ENCODE results near the gene MST1. TPM values are rescaled to one million over a fixed set of nuclear protein-coding genes. Genes with fewer than 3 reads are reported as not detected.

Gene MST1
- total and polyA plus RNA-seq, 9 of the 15 experiments (the other 6 are each of a cell fraction or from before 2014, with no cell fraction given), result 0.08 to 1.8 (median 0.40) TPM

DNA sequence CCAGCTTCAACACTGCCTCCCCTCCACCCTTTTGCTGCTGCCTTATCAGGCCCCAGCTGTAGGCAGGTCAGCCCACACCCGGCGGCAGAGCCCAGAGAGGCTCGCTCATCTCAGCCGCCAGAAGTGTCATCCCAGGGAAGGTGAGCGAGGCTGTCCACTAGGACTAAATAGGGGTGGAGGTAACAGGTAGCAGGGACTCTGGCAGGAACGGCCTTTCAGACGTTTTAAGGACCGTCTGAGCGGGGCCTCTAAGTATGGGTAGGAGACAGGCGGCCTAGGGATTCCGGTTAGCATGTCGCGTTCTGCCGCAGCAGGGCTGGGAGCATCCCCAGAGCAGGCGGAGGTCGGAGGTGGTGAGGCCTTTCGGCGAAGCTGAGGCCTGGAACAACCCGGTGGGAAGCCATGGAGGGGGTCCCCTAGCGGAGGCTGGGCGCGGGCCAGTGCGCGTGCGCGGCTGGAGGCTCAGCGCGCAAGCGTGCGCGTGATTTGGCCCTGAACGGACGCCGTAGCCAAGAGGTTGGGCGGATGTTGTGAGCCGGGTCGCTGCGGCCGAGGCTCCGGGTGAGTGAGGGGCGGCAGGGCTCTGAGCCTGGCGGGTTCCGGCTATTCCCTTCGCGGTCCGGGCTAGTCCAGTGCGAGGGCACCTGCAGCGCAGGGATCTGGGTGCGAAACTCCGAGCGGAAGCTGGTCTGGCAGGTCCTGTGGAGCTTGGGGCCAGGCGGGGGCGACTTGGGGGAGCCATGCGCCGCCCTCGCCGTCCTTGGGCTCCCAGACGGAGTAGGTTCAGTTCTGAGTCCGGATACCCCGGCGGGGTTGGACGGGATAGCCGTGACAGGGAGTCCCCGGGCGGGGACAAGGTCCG lies at the start of gene MST1, which contains the start of gene RNF123 (continued):
- TF ChIP-seq, protein P1, sequence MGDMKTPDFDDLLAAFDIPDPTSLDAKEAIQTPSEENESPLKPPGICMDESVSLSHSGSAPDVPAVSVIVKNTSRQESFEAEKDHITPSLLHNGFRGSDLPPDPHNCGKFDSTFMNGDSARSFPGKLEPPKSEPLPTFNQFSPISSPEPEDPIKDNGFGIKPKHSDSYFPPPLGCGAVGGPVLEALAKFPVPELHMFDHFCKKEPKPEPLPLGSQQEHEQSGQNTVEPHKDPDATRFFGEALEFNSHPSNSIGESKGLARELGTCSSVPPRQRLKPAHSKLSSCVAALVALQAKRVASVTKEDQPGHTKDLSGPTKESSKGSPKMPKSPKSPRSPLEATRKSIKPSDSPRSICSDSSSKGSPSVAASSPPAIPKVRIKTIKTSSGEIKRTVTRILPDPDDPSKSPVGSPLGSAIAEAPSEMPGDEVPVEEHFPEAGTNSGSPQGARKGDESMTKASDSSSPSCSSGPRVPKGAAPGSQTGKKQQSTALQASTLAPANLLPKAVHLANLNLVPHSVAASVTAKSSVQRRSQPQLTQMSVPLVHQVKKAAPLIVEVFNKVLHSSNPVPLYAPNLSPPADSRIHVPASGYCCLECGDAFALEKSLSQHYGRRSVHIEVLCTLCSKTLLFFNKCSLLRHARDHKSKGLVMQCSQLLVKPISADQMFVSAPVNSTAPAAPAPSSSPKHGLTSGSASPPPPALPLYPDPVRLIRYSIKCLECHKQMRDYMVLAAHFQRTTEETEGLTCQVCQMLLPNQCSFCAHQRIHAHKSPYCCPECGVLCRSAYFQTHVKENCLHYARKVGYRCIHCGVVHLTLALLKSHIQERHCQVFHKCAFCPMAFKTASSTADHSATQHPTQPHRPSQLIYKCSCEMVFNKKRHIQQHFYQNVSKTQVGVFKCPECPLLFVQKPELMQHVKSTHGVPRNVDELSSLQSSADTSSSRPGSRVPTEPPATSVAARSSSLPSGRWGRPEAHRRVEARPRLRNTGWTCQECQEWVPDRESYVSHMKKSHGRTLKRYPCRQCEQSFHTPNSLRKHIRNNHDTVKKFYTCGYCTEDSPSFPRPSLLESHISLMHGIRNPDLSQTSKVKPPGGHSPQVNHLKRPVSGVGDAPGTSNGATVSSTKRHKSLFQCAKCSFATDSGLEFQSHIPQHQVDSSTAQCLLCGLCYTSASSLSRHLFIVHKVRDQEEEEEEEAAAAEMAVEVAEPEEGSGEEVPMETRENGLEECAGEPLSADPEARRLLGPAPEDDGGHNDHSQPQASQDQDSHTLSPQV (IDR thresholded peaks at IDR 0.05), result no peak
- TF ChIP-seq, protein P2, sequence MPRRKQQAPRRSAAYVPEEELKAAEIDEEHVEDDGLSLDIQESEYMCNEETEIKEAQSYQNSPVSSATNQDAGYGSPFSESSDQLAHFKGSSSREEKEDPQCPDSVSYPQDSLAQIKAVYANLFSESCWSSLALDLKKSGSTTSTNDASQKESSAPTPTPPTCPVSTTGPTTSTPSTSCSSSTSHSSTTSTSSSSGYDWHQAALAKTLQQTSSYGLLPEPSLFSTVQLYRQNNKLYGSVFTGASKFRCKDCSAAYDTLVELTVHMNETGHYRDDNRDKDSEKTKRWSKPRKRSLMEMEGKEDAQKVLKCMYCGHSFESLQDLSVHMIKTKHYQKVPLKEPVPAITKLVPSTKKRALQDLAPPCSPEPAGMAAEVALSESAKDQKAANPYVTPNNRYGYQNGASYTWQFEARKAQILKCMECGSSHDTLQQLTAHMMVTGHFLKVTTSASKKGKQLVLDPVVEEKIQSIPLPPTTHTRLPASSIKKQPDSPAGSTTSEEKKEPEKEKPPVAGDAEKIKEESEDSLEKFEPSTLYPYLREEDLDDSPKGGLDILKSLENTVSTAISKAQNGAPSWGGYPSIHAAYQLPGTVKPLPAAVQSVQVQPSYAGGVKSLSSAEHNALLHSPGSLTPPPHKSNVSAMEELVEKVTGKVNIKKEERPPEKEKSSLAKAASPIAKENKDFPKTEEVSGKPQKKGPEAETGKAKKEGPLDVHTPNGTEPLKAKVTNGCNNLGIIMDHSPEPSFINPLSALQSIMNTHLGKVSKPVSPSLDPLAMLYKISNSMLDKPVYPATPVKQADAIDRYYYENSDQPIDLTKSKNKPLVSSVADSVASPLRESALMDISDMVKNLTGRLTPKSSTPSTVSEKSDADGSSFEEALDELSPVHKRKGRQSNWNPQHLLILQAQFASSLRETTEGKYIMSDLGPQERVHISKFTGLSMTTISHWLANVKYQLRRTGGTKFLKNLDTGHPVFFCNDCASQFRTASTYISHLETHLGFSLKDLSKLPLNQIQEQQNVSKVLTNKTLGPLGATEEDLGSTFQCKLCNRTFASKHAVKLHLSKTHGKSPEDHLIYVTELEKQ (CRISPR knock-in tag; IDR thresholded peaks at IDR 0.05), result 0 out of 2 replicates have a peak, but pooled peaks have one; percentile 14
- TF ChIP-seq ATF1 (CRISPR knock-in tag; IDR thresholded peaks at IDR 0.05), result no peak
- peak; percentile 12; the same call in 1 of the 2 replicates for TF ChIP-seq ATF1 (tag; IDR thresholded peaks at IDR 0.05)
- peak; percentile 54 for TF ChIP-seq FIP1L1 (IDR thresholded peaks at IDR 0.05; ENCODE audit: low read depth, low read length, poor library complexity, severe bottlenecking)
- no peak for TF ChIP-seq ARID2 (IDR thresholded peaks at IDR 0.05)
- no peak for TF ChIP-seq BACH1 (tag; IDR thresholded peaks at IDR 0.05)
- TF ChIP-seq RBM22 (IDR thresholded peaks at IDR 0.05; ENCODE audit: low read depth, low read length, poor library complexity, severe bottlenecking), result no peak
- no peak for TF ChIP-seq TCFL5 (CRISPR knock-in tag; conservative IDR thresholded peaks at IDR 0.05)
- TF ChIP-seq RBM17 (IDR thresholded peaks at IDR 0.05; ENCODE audit: borderline replicate concordance, low read depth, low read length), result no peak
- no peak; the same call in 1 of the 2 replicates for TF ChIP-seq ZKSCAN1 (IDR thresholded peaks at IDR 0.05; ENCODE audit: low read depth, low read length)
- TF ChIP-seq MYBL2 (IDR thresholded peaks at IDR 0.05; ENCODE audit: low read depth), result no peak
- no peak for TF ChIP-seq MYBL2 (CRISPR knock-in tag; IDR thresholded peaks at IDR 0.05; ENCODE audit: borderline replicate concordance)
- TF ChIP-seq, protein P3, sequence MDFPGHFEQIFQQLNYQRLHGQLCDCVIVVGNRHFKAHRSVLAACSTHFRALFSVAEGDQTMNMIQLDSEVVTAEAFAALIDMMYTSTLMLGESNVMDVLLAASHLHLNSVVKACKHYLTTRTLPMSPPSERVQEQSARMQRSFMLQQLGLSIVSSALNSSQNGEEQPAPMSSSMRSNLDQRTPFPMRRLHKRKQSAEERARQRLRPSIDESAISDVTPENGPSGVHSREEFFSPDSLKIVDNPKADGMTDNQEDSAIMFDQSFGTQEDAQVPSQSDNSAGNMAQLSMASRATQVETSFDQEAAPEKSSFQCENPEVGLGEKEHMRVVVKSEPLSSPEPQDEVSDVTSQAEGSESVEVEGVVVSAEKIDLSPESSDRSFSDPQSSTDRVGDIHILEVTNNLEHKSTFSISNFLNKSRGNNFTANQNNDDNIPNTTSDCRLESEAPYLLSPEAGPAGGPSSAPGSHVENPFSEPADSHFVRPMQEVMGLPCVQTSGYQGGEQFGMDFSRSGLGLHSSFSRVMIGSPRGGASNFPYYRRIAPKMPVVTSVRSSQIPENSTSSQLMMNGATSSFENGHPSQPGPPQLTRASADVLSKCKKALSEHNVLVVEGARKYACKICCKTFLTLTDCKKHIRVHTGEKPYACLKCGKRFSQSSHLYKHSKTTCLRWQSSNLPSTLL (IDR thresholded peaks at IDR 0.05), result no peak
- TF ChIP-seq MYC (IDR thresholded peaks at IDR 0.05; ENCODE audit: low read depth, low read length), result no peak
- 0 out of 2 replicates have a peak, but pooled peaks have one; percentile 40 for TF ChIP-seq MYC (CRISPR knock-in tag; IDR thresholded peaks at IDR 0.05; ENCODE audit: borderline replicate concordance, low read depth)
- TF ChIP-seq ZNF408 (CRISPR knock-in tag; IDR thresholded peaks at IDR 0.05; ENCODE audit: low read depth), result no peak
